GM12891 (cell line): ENCODE measurements around the gene PIK3R1.

Experiments used
- PAX5 ChIP-seq: IDR thresholded peaks from 2 replicates; pipeline ENCODE4 v1.6.1; 2011; ENCODE audit warnings: low read length, moderate library complexity, mild to moderate bottlenecking; ENCODE audit not compliant: insufficient read depth, severe bottlenecking
- POLR2A ChIP-seq: IDR thresholded peaks from 2 replicates; pipeline ENCODE4 v1.6.1; 2011; ENCODE audit warnings: low read depth, low read length, control low read depth
- POLR2AphosphoS5 ChIP-seq: IDR thresholded peaks from 2 replicates; pipeline ENCODE4 v1.6.1; 2011; ENCODE audit warnings: low read depth, low read length, control low read depth
- POU2F2 ChIP-seq: IDR thresholded peaks from 2 replicates; pipeline ENCODE4 v1.6.1; 2011; ENCODE audit warnings: low read depth, mild to moderate bottlenecking, control low read depth, low read length, moderate library complexity
- TAF1 ChIP-seq: IDR thresholded peaks from 2 replicates; pipeline ENCODE4 v1.6.1; 2011; ENCODE audit warnings: low read depth, low read length, control low read depth

- no peak for TF ChIP-seq POLR2A
- no peak for TF ChIP-seq POLR2AphosphoS5
- TF ChIP-seq POU2F2: no peak
- TF ChIP-seq TAF1: no peak
- no peak for TF ChIP-seq PAX5
Observed at GRCh38 chr5:68268101-68268851, 52.7 kb downstream of the PIK3R1 start.
